NCI-H187 treated with DMSO at 0.1 percent for 48 hours (cell line): ENCODE data around the gene DCP2.

Experiments used
- DNase-seq: peaks from one replicate; lab custom pipeline; 2025; lab: John Stamatoyannopoulos, UW

Gene DCP2

DNA sequence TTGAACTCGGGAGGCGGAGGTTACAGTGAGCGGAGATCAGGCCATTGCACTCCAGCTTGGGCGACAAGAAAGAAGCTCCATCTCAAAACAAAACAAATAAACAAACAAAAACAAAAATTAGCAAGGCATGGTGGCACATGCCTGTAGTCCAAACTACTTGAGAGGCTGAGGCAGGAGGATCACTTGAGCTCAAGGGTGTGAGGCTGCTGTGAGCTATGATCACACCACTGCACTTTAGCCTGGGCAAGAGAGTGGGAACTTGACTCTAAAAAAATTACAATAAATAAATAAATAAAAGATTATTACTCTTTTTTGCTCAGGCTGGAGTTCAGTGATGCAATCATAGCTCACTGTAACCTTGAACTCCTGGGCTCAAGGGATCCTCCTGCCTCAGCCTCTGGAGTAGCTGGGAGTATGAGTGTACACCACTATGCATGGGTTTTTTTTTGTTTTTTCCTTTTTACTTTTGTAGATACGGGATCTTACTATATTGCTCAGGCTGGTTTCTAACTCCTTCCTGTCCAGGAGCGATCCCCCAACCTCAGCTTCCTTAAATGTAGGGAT lies 9.0 kb upstream of the DCP2 start:
- DNase-seq, result no peak

DNA sequence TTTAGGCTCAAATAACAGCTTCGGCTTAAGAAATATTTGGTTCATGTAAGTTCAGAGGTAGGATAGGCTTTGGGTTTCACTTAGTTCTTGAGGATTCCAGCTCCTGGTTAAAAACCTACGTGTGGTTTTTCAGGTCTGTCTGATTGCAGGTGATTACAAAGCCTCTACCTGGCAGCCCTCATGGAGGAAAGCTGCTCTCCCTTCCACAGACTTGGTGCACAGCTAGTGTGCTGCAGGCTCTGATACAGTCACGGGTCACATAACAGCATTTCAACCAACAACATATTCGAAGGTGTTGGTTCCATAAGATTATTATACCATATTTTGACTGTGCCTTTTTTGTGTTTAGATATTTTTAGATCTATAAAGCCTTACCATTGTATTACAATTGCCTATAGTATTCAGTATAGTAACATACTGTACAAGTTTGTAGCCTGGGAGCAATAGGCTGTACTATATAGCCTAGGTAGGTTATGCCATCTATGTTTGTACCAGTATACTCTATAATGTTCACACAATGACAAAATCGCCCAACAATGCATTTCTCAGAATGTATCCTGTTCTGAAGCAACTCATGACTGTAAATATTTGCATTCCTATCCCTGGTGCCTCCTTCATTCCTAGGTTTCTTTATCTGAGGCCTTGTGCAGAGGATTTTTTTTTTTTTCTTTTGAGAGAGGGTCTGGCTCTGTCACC lies 8.0 kb upstream of the DCP2 start:
- DNase-seq, result no peak

DNA sequence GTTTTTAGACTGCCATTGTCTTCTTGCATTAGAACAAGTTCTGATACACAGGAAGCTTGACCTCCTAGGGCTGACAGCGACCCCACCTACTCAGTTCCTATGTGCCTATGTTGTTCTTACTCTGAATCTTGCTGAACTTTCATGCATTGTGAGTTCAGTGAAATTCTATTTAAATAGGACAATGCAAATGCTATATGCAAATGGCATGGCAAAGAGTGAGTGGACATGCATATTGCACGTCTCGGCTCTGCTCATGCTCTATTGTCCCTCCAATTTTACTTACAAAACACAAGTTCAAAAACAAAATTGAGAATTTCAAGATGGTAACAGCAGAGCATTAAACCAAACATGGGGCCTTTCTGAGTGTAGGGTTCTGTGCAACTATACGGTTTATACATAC lies 5.3 kb upstream of the DCP2 start:
- no peak for DNase-seq

DNA sequence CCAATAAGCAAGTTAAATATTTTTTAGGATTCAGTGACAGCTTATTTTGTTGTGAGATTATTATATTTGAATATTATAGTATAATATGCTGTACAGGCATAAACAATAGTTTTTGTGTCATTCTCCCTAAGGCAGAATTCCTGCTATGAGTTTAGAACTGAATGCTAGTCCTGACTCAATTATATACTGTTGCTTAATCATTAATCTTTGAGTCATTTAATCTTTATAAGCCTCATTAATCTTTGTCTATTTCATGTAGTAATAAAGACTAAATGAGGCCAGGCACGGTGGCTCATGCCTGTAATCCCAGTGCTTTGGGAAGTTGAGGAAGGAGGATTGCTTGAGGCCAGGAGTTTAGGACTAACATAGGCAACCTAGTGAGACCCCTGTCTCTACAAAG lies 3.6 kb upstream of the DCP2 start:
- DNase-seq, result no peak

DNA sequence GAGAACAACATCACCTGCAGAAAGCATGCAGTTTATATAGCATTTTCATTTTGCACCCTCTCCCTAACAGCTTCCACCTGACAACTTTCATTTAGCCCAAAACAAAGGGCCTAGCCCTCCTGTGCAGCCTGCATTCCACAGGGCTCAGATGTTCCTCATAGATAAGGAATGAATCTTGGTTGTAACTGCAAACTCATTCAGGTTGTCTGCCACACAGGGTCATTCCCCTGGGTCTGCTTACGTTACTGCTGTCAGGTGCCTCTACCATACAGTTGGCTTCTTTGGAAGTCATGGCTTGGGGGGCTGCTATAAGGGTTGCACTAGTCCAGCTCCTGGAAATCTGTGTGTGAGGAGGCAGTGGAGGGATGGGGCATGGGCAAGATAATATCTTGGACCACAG lies 2.7 kb upstream of the DCP2 start:
- DNase-seq, result no peak

DNA sequence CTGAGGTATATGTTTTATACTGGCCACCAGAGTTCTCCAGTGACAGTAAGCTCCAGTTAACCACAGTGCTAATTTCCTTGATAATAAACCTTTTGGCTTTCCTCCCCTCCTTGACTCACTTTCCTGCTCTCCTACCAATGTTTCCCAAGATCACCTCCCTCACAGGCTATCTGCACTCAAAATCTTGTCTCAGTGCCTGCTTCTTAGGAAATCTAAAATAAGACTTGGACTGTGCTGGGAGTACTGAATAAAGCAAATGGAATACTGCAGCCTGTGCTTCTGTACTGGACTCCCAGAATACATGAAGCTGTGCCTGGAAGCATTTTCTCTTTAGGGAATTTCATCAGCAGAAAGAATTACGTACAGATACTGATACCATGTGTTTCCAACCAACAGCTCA lies 1.7 kb upstream of the DCP2 start:
- no peak for DNase-seq

DNA sequence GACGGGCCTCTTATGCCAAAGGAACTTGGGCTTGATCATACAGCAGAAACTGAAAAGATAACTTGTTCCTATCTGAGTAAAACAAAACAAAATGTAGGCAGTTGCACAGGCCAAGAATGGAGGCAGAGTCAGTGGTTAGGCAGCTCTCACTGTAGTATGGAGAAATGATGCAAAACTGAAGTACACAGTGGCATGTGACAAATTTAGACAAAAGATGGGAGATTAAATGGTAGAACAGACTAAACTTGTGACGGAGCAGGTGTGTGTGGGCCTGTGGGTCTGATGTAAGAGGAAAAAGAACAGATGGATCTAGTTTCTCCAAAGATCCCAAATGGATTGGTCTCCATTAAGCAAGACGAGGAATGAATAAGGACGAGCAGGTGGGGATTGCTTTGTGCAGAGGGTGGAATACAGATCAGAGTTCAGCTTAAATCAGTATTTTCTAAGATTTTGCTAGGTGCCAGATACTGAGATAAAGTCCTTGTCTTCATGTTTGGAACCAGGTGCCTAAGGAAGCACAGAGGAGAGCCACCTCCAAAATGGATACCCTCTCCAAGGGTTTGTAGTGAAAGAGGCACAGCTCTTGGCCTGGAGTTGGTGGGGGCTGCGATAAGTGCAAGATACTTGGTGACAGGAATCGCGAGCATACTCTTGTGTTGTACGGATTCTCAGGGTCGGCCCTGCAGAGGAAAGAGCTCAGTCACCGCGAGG lies 722 bp upstream of the DCP2 start:
- DNase-seq, result no peak

DNA sequence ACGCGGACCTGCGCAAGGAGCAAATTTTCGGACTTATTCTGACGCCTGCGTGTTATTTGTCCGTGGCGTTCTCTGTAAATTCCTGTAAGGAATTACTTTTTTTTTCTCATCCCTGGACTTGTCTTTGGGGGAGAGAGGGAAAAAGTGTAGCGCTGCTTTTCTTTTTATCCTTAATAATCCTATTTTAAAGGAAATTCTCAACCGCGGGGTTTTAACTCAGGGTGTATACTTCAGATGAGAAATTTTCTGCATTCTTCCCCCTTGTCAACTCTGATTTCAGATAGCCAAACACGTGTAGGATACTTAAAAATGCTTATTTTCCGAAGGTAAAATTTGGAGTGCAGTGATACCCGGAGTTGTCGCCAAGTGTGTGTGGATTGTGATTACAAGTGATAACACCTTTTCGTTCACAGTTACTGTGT lies 853 bp downstream of the DCP2 start:
- DNase-seq, result no peak

DNA sequence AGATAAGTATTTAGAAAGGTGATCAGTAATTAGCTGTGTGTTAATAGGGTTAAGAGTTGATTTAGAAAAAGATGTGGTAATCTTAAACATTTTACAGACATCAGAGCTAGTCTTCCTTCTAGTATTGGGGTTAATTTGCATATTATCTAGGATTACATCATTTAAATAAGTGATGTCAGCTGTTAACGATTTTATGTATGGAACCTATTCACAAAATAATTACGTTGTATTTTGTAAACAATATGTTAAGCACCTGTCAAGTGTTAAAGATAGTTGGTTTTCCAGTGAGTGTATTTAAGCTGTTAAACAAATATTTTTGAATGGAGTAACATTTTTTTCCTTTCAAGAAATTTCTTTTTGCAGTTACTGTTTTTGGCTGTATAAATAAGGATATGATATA lies 2.2 kb downstream of the DCP2 start:
- no peak for DNase-seq

DNA sequence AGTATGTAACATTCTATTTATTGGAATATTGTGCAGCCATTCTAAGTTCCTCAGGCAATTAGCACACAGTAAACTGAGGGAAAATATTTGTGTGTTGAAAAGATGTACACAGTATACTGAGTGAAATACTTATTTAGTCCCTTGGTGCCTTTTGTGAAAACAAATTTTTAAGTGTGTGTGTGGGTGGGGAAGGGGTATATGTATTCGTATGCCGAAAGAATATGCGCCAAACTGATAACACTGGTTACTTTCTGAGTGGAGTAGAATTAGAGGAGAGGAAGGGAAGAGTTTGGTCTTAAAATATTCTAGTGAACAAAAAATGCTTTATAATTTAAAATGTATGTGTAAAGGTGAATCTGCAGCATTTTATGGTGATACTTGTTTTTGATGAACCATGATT lies 3.1 kb downstream of the DCP2 start:
- DNase-seq, result no peak

DNA sequence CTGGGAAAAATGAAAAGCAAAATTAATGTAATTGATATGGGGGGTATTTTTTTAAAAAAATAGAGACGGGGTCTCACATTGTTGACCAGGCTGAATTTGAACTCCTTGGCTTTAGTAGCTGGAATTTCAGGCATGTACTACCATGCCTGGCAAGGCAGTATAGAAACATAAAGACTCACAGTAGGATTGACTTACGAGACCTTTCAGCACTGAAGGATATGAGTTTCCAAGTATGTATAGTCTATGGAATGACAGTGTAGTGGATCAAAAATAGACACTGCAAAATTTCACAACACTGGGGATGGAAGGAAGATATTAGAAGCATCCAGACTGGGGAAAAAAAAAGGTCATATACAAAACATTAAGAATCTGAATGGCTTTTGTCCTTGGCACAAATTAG lies 6.8 kb downstream of the DCP2 start:
- no peak for DNase-seq

DNA sequence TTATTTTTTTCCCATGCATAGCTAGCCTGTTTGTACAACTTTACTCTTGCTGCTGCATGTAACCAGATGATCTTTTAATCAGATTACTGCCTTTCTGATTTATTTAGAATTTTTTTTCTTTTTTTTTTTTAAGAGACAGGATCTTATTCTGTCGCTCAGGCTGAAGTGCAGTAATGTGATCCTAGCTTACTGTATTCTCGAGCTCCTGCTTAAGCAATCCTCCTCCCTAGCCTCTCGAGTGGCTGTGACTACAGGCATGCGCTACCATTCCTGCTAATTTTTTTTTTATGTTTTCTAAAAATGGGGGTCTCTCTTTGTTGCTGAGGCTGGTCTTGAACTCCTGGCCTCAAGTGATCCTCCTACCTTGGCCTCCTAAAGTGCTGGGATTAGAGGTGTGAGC lies 9.6 kb downstream of the DCP2 start:
- DNase-seq, result no peak

DNA sequence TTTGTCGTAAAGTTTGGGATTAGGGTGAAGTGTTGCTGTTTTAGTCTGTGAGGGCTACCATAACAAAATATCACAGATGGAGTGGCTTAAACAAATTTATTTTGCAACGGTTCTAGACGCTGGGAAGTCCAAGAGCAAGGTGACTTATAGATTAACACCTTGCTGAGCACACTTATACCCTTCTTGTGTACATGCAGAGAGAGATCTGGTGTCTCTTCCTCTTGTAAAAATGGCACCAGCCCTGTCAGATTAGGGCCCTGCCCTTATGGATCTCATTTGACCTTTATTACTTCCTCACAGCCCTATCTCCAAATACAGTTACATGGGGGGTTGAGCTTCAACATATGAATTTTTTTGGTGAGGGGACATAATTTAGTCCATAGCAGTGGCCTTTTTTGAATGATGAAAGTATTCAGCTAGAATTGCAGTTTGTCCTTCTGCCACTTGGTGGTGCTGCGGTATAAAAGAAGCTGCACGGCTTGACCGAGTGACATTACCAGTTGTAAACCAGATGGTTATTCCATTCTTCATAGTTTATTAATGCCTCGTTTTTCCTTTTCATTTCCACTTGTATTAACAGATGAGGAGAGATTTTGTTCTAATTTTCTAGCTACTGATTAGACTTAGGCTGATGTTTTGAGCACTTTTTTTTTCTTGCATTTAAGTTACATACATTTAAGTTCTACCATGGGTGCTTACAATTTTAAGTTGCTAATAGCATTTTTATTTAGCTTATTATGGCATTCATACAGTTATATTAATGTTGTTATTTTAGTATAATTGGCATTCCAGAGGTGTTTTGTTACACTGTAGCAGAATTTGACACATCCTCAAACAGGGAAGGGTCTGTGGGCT lies 19.4 kb downstream of the DCP2 start:
- no peak for DNase-seq

DNA sequence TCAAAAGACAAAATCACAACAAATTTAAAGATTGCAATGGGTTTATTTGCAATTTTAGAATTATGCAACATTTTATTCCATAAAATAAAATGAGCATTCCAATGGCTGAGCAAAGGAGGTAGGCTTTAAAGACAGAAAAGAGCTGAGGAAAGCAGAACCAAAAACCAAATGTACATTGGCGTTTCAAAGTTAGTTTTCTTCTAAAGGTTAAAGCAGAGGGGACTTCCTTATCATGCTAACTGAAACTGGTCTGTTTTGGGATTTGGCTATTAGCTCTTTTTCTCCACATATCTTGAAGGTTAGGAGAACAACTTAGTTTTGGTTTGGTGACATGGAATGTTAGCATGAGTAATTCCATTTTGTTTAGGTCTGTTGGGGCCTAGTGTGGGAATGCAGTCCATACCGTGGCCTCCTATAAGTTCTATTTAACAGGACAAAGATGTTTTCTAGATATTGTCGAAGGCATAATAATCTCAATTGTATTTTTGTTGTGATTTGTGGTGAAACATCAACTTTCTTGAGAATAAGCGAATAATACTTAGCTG lies 20.3 kb downstream of the DCP2 start:
- DNase-seq, result no peak

DNA sequence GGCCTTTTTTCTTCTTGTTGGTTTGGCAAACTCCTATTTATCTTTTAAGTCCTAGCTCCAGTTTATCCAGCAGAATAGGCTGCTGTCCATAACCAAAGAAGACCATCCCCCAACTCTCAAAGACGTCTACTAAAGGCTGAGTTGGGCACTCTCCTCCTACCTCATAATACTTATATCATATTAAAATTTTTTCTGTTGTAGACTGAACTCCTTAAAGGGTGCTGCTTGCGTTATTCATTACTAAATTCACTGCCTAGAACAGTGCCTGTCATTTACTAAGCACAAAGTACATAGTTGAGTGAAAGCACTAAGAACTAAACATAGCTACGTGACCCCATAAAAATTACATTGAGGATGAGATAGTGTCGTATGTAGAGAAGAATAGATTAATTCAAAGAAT lies 21.7 kb downstream of the DCP2 start:
- no peak for DNase-seq

DNA sequence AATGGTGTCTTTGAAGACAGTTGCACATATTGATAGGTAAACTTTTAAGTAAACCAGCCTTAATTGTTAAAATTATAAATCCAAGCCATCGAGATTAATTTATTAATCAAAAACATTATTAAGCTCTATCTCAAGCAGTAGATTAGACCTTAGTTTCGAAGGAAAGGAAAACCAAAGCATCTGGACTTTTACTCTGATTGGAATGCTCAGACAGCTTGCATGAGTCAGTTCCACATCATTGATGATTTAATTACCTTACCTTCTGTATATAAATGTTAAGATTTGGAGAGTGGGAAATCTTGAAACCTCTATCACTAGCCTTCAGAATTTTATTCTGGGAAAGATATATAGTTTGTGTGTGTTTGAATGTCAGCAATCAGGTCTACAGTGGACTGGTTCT lies 23.9 kb downstream of the DCP2 start:
- DNase-seq, result no peak

DNA sequence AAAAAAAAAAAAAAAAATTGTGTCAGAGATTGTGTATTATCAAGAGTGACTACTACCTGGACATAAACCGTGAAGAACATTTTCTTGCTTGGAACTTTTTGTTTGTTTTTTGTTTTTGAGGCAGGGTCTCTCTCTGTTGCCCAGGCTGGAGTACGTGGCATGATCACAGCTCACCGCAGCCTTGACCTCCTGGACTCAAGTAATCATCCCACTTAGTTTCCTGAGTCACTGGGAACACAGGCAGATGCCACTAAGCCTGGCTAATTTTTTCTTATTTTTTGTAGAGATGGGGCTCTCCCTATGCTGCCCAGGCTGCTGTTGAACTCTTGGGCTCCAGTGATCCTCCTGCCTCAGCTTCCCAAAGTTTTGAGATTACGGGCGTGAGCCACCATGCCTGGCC lies 25.8 kb downstream of the DCP2 start:
- DNase-seq, result no peak

DNA sequence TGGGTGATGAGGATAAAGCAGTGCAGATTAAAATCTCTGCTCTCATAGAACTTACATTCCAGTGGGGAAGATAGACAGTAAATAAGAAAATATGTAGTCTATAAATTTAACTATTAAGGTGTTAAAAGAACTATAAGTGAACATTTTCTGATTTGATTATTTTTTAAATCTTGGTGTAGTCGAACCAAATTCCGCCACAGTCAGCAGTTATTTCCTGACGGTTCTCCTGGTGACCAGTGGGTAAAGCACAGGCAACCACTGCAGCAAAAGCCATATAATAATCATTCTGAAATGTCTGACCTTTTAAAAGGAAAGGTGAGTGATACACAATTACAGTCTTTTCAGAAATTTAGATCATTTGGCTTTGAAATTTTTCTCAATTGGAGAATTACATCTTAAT lies 27.2 kb downstream of the DCP2 start:
- no peak for DNase-seq

DNA sequence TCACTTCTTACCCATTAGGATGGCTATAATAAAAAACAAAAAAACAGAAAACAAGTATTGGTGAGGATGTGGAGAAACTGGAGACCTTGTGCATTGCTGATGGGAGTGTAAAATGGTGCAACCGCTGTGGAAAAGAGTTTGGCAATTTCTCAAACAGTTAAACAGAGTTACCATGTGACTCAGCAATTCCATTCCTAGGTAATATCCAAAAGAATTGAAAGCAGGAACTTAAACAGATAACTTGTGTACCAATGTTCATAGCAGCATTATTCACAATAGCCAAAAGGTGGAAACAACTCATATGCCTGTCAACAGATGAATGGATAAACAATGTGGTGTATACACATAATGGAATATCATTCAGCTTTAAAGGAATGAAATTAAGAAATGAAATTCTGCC lies 28.9 kb downstream of the DCP2 start:
- DNase-seq, result no peak

DNA sequence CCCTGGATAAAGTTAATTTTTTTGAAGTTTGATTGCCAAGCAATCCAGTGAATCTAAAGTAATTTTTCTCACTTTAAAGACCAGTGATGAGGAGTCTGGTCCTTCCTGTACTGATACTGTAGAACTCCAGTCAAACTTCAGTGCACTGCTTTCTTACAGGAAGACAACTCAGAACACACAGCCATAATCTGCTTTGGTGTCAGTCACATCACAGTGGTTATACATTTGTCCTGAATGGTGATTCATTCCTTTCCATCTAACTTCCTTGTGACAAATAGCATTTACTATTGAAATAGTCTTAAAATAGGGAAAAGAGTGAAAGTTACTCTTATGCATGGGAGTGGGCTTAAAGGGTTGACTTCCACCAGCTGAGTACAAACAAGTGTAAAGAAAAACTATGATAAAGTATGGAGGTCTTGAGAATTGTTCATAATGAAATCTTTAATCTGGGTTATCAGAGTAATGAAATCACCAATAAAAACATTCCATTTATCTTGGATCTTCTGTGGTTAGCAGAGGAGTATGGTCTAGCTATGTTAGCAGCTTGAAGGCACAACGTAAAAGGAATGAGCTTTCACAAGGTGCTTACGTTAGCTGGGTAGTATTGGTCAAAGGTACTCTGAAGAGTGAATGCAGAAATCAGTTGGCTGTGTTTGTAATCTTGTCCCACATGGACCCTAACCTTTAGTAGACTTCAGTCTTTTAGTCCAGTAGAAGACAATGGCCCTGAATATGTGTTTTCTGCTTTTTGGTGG lies 41.5 kb downstream of the DCP2 start:
- no peak for DNase-seq

DNA sequence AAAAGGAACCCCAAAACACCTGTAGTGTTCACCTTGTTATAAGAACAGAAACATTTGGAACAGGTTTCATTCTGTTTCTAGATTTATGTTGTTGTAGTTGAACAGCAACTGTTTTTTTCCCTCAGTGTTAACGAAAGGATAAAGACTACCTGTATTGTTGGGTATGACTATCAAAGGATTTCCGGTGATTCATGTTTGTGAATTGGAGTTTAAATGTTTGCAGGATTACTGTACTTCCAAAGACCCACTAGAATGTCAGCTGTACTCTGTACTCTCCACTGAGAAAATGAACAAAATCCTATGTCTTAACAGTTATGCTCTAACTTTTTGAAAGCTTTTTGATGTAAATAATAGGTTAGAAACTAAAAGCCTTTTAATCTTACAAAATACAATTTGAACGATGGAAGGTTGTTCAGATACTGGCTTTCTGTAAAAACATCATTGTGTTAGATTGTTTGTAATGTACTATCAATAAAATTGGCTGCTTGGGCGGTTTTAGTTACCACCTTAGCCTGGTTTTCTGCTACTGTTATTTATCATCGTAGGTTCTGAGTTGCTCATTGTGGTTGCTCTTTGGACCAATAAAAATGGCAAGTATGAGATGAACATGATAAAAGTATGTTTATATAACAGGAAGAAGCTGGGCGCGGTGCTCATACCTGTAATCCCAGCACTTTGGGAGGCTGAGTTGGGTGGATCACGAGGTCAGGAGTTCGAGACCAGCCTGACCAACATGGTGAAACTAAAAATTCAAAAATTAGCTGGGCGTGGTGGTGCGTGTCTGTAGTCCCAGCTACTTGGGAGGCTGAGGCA lies 44.1 kb downstream of the DCP2 start:
- DNase-seq, result no peak
